ENCODE results near the gene SEMA3D.

GRCh38 chr7:84970670-84971069, 216.2 kb downstream of the SEMA3D start:
- no peak for TF ChIP-seq POLR2AphosphoS5 (IDR thresholded peaks at IDR 0.05)
- TF ChIP-seq, protein P1, sequence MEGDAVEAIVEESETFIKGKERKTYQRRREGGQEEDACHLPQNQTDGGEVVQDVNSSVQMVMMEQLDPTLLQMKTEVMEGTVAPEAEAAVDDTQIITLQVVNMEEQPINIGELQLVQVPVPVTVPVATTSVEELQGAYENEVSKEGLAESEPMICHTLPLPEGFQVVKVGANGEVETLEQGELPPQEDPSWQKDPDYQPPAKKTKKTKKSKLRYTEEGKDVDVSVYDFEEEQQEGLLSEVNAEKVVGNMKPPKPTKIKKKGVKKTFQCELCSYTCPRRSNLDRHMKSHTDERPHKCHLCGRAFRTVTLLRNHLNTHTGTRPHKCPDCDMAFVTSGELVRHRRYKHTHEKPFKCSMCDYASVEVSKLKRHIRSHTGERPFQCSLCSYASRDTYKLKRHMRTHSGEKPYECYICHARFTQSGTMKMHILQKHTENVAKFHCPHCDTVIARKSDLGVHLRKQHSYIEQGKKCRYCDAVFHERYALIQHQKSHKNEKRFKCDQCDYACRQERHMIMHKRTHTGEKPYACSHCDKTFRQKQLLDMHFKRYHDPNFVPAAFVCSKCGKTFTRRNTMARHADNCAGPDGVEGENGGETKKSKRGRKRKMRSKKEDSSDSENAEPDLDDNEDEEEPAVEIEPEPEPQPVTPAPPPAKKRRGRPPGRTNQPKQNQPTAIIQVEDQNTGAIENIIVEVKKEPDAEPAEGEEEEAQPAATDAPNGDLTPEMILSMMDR (IDR thresholded peaks at IDR 0.05) = no peak
- no peak for TF ChIP-seq EP300 (IDR thresholded peaks at IDR 0.05; ENCODE audit: low read depth)
- TF ChIP-seq POLR2A (IDR thresholded peaks at IDR 0.05) = no peak

All from transverse colon (tissue), 4 donors.